SK-N-SH (cell line): ENCODE measurements around the gene PXDN.

Source experiments
- CTCF ChIP-seq: fragments of 200-600 bp; sonication (generic); IDR thresholded peaks from 2 replicates; pipeline ENCODE4 v1.6.1; 2017; ENCODE audit warnings: antibody characterized with exemption, mild to moderate bottlenecking, moderate library complexity
- EP300 ChIP-seq, 2 experiments: IDR thresholded peaks; 2 replicates each; pipeline versions ENCODE4 v1.4.0 to v1.6.1; 2012; ENCODE audit warnings: borderline replicate concordance in 1 of 2, low read depth in 1 of 2, low read length in 1 of 2
- EZH2phosphoT487 ChIP-seq: fragments of 200-600 bp; sonication (generic); IDR thresholded peaks from 2 replicates; pipeline ENCODE4 v1.6.1; 2017; ENCODE audit warnings: low read depth, mixed run types, mild to moderate bottlenecking, antibody characterized with exemption, moderate library complexity, borderline replicate concordance
- FOXM1 ChIP-seq: IDR thresholded peaks from 2 replicates; pipeline ENCODE4 v1.4.0; 2012; ENCODE audit warnings: low read depth, mild to moderate bottlenecking
- NRF1 ChIP-seq: IDR thresholded peaks from 2 replicates; pipeline ENCODE4 v1.6.1; 2012; ENCODE audit warnings: low read depth, mild to moderate bottlenecking, low read length
- RCOR1 ChIP-seq: fragments of 150-350 bp; IDR thresholded peaks from 2 replicates; pipeline ENCODE4 v1.6.1; 2017; ENCODE audit warnings: antibody characterized with exemption, low read length
- RFX5 ChIP-seq: IDR thresholded peaks from 2 replicates; pipeline ENCODE4 v1.6.1; 2012; ENCODE audit warnings: mild to moderate bottlenecking, improper control_type of control experiment, low read length
- SIN3A ChIP-seq: IDR thresholded peaks from 2 replicates; pipeline ENCODE4 v1.6.1; 2012; ENCODE audit warnings: low read depth, mild to moderate bottlenecking, low read length, moderate library complexity, borderline replicate concordance
- SMC3 ChIP-seq: IDR thresholded peaks from 2 replicates; pipeline ENCODE4 v1.6.1; 2012; ENCODE audit warnings: low read depth, low read length, improper control_type of control experiment
- TAF1 ChIP-seq: IDR thresholded peaks from 2 replicates; pipeline ENCODE4 v1.6.1; 2012; ENCODE audit warnings: low read depth, mild to moderate bottlenecking, low read length, moderate library complexity, borderline replicate concordance
- TEAD4 ChIP-seq: IDR thresholded peaks from 2 replicates; pipeline ENCODE4 v1.4.0; 2012; ENCODE audit warnings: mild to moderate bottlenecking, borderline replicate concordance; ENCODE audit not compliant: insufficient read depth
- YY1 ChIP-seq: IDR thresholded peaks from 2 replicates; pipeline ENCODE4 v1.4.0; 2012; ENCODE audit warnings: low read depth, mild to moderate bottlenecking

GRCh38 chr2:1687254-1687653, 57.1 kb downstream of the PXDN start:
- TF ChIP-seq CTCF (no peak), TEAD4 (no peak), NRF1 (no peak), RFX5 (no peak), FOXM1 (no peak), SMC3 (no peak), RCOR1 (no peak), EZH2phosphoT487 (no peak), SIN3A (no peak), YY1 (no peak), EP300 (IDR thresholded peaks at IDR 0.05; ENCODE audit: borderline replicate concordance in 1 of 2, low read depth in 1 of 2, low read length in 1 of 2) (no peak), TAF1 (no peak)
